Measurements from ENCODE around the gene GIPC2. TPM values are rescaled to one million over a fixed set of nuclear protein-coding genes. Genes with fewer than 3 reads are reported as not detected.

The GIPC2 gene
- total RNA-seq, 1 experiment from 2014 or later, result 0.26 TPM

DNA sequence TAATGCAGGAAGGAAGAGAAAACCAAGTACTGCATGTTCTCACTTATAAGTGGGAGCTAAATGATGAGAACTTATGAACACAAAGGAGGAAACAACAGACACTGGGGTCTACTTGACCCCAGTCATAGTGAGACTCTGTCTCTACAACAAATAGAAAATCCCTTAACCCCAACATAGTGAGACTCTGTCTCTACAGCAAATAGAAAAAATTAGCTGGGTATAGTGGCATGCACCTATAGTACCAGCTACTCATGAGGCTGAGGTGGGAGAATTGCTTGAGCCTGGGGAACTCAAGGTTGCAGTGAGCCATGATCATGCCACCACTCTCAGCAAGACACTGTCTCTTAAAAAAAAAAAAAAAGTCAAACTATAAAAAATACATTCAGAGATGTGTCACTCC, 42.7 kb downstream of the GIPC2 start:
- no peak for DNase-seq (ENCODE audit: low read depth, low spot score)
- ATAC-seq, result no peak
- no peaks in the 10 kb centered on the region for H3K27me3 ChIP-seq (ENCODE audit: control insufficient read depth, insufficient read depth, low read length)
- no peak overlapping the region for H3K4me3 ChIP-seq (ENCODE audit: low read depth in 2 of 2, low read length in 2 of 2)
- H3K36me3 ChIP-seq (ENCODE audit: control insufficient read depth, insufficient read depth, low read length), result no peaks in the 10 kb centered on the region
- intact Hi-C loops (cut with micrococcal nuclease; ENCODE audit: unreplicated experiment), result no loop called here
- BruUV-seq (replicated peaks), result no TSS peak
- no peaks in the 10 kb centered on the region for H3K9me3 ChIP-seq (ENCODE audit: control insufficient read depth, insufficient read depth, low read depth, low read length)
- peaks cover 2% of the 10 kb centered on the region; the same call in 1 of the 2 replicates for H3K4me1 ChIP-seq (ENCODE audit: control insufficient read depth, insufficient read depth, low read length)
- TF ChIP-seq, protein P1, sequence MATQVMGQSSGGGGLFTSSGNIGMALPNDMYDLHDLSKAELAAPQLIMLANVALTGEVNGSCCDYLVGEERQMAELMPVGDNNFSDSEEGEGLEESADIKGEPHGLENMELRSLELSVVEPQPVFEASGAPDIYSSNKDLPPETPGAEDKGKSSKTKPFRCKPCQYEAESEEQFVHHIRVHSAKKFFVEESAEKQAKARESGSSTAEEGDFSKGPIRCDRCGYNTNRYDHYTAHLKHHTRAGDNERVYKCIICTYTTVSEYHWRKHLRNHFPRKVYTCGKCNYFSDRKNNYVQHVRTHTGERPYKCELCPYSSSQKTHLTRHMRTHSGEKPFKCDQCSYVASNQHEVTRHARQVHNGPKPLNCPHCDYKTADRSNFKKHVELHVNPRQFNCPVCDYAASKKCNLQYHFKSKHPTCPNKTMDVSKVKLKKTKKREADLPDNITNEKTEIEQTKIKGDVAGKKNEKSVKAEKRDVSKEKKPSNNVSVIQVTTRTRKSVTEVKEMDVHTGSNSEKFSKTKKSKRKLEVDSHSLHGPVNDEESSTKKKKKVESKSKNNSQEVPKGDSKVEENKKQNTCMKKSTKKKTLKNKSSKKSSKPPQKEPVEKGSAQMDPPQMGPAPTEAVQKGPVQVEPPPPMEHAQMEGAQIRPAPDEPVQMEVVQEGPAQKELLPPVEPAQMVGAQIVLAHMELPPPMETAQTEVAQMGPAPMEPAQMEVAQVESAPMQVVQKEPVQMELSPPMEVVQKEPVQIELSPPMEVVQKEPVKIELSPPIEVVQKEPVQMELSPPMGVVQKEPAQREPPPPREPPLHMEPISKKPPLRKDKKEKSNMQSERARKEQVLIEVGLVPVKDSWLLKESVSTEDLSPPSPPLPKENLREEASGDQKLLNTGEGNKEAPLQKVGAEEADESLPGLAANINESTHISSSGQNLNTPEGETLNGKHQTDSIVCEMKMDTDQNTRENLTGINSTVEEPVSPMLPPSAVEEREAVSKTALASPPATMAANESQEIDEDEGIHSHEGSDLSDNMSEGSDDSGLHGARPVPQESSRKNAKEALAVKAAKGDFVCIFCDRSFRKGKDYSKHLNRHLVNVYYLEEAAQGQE (IDR thresholded peaks at IDR 0.05; ENCODE audit: insufficient read depth in 1 of 2, low read depth in 2 of 2, low read length in 1 of 2), result no peak
- no peak for TF ChIP-seq TCF7L2 (IDR thresholded peaks at IDR 0.05; ENCODE audit: low read depth, low read length)
- TF ChIP-seq, protein P2, sequence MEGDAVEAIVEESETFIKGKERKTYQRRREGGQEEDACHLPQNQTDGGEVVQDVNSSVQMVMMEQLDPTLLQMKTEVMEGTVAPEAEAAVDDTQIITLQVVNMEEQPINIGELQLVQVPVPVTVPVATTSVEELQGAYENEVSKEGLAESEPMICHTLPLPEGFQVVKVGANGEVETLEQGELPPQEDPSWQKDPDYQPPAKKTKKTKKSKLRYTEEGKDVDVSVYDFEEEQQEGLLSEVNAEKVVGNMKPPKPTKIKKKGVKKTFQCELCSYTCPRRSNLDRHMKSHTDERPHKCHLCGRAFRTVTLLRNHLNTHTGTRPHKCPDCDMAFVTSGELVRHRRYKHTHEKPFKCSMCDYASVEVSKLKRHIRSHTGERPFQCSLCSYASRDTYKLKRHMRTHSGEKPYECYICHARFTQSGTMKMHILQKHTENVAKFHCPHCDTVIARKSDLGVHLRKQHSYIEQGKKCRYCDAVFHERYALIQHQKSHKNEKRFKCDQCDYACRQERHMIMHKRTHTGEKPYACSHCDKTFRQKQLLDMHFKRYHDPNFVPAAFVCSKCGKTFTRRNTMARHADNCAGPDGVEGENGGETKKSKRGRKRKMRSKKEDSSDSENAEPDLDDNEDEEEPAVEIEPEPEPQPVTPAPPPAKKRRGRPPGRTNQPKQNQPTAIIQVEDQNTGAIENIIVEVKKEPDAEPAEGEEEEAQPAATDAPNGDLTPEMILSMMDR (IDR thresholded peaks at IDR 0.05), result no peak
- no peak for TF ChIP-seq SIN3A (IDR thresholded peaks at IDR 0.05; ENCODE audit: borderline replicate concordance, insufficient read depth, low read depth, low read length)
- TF ChIP-seq POLR2AphosphoS5 (IDR thresholded peaks at IDR 0.05; ENCODE audit: low read depth, low read length), result no peak
- H3K27ac ChIP-seq (ENCODE audit: low read length), result no peak overlapping the region
- ChIA-PET POLR2A (no interaction called here), CTCF (no interaction called here)
- in situ Hi-C loops (cut with HindIII; ENCODE audit: low pct_unique_long_range_greater_than_20kb, low sequenced_read_pairs), result no loop called here

DNA sequence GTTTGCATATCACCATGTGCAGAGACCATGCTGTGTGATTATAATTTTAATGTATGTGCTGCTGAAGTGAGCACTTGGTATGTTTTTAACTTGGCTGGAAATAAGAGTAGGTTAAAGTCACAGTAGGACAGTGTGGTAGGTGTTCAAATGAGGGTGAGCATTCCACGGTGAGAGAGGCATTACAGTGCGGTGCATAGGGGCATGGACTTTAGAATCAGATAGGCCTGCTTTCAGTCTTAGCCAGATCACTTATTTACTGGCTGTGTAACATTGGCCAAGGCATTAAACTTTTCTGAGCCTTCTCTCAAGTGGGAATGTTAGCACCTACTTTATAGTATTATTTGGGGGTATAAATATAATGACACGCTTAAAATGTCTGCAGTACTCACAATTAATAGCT, 43.2 kb downstream of the GIPC2 start:
- H3K27ac ChIP-seq (ENCODE audit: low read length), result no peak overlapping the region
- ChIA-PET POLR2A (no interaction called here), CTCF (no interaction called here)
- no peak for ATAC-seq
- no peak for DNase-seq (ENCODE audit: low read depth, low spot score)
- peaks cover 2% of the 10 kb centered on the region; the same call in 1 of the 2 replicates for H3K4me1 ChIP-seq (ENCODE audit: control insufficient read depth, insufficient read depth, low read length)
- TF ChIP-seq POLR2AphosphoS5 (IDR thresholded peaks at IDR 0.05; ENCODE audit: low read depth, low read length) (no peak), TCF7L2 (IDR thresholded peaks at IDR 0.05; ENCODE audit: low read depth, low read length) (no peak), SIN3A (IDR thresholded peaks at IDR 0.05; ENCODE audit: borderline replicate concordance, insufficient read depth, low read depth, low read length) (no peak)
- TF ChIP-seq, protein P2 (IDR thresholded peaks at IDR 0.05), result no peak
- TF ChIP-seq, protein P1 (IDR thresholded peaks at IDR 0.05; ENCODE audit: insufficient read depth in 1 of 2, low read depth in 2 of 2, low read length in 1 of 2), result no peak
- no peaks in the 10 kb centered on the region for H3K9me3 ChIP-seq (ENCODE audit: control insufficient read depth, insufficient read depth, low read depth, low read length)
- intact Hi-C loops (cut with micrococcal nuclease; ENCODE audit: unreplicated experiment) (no loop called here), in situ Hi-C loops (cut with HindIII; ENCODE audit: low pct_unique_long_range_greater_than_20kb, low sequenced_read_pairs) (no loop called here)
- BruUV-seq (replicated peaks), result no TSS peak
- H3K36me3 ChIP-seq (ENCODE audit: control insufficient read depth, insufficient read depth, low read length), result no peaks in the 10 kb centered on the region
- no peaks in the 10 kb centered on the region for H3K27me3 ChIP-seq (ENCODE audit: control insufficient read depth, insufficient read depth, low read length)
- no peak overlapping the region for H3K4me3 ChIP-seq (ENCODE audit: low read depth in 2 of 2, low read length in 2 of 2)

Data from Panc1 (cell line).